Type B pancreatic cell (in vitro differentiated cells): ENCODE data around the gene SPC24. TPM values are rescaled to one million over a fixed set of nuclear protein-coding genes. Genes with fewer than 3 reads are reported as not detected.
A peak's percentile ranks its signal among the peaks of the same experiment; 100 is the strongest.

Experiments
- DNase-seq: peaks from one replicate; pipeline ENCODE4 v3.0.0; 2021; ENCODE audit warnings: mixed read lengths; ENCODE audit not compliant: unreplicated experiment; ENCODE audit errors: extremely low spot score
- H3K27ac Mint-ChIP-seq: 2 replicates; pipeline ENCODE4 v1.8.0; 2021; ENCODE audit warnings: mild to moderate bottlenecking, mixed read lengths
- H3K27me3 Mint-ChIP-seq: 2 replicates; pipeline ENCODE4 v1.8.0; 2021; ENCODE audit warnings: mixed read lengths
- H3K36me3 Mint-ChIP-seq: 2 replicates; pipeline ENCODE4 v1.8.0; 2021; ENCODE audit warnings: mixed read lengths
- H3K4me1 Mint-ChIP-seq: one replicate; pipeline ENCODE4 v1.8.0; 2021; ENCODE audit warnings: mixed read lengths; ENCODE audit not compliant: unreplicated experiment
- H3K4me3 Mint-ChIP-seq: 2 replicates; pipeline ENCODE4 v1.8.0; 2021; ENCODE audit warnings: mild to moderate bottlenecking, mixed read lengths
- H3K9me3 Mint-ChIP-seq: 2 replicates; pipeline ENCODE4 v1.8.0; 2021; ENCODE audit warnings: mixed read lengths
- total RNA-seq: library from RNA; stranded (reverse); gene quantifications from 2 replicates; pipeline ENCODE4 v1.2.1, GENCODE V29; 2021; ENCODE audit warnings: low replicate concordance
- TF ChIP-seq, protein P1 (sequence below): fragments of 200-600 bp; sonication (generic); conservative IDR thresholded peaks from 2 replicates; pipeline ENCODE4 v1.5.0; 2021; ENCODE audit warnings: antibody characterized with exemption, mild to moderate bottlenecking

SPC24 gene
- total RNA-seq, 1 donor from 2014 or later, result 43.2 TPM

DNA sequence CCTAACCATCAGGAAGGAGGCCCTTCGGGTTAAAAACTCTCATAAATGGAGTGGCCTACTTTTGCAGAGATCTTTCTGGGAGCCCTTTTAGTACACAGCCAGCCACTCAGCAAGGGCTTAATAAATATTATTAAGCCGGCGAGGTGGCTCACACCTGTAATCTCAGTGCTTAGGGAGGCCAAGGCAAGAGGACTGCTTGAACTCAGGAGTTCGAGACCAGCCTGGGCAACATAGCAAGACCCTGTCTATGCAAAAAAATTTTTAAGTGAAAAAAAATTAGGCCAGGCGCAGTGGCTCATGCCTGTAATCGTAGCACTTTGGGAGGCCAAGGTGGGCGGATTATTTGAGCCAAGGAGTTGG lies 42.6 kb upstream of the SPC24 start:
- H3K27me3 Mint-ChIP-seq, result no peaks in the 10 kb centered on the region
- H3K27ac Mint-ChIP-seq, result peak overlapping the region; percentile 72
- H3K36me3 Mint-ChIP-seq, result peaks cover 3% of the 10 kb centered on the region
- H3K9me3 Mint-ChIP-seq, result no peaks in the 10 kb centered on the region
- peak overlapping the region; percentile 87 for H3K4me3 Mint-ChIP-seq
- DNase-seq, result no peak
- TF ChIP-seq, protein P1, sequence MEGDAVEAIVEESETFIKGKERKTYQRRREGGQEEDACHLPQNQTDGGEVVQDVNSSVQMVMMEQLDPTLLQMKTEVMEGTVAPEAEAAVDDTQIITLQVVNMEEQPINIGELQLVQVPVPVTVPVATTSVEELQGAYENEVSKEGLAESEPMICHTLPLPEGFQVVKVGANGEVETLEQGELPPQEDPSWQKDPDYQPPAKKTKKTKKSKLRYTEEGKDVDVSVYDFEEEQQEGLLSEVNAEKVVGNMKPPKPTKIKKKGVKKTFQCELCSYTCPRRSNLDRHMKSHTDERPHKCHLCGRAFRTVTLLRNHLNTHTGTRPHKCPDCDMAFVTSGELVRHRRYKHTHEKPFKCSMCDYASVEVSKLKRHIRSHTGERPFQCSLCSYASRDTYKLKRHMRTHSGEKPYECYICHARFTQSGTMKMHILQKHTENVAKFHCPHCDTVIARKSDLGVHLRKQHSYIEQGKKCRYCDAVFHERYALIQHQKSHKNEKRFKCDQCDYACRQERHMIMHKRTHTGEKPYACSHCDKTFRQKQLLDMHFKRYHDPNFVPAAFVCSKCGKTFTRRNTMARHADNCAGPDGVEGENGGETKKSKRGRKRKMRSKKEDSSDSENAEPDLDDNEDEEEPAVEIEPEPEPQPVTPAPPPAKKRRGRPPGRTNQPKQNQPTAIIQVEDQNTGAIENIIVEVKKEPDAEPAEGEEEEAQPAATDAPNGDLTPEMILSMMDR, result no peak
- peaks cover 5% of the 10 kb centered on the region for H3K4me1 Mint-ChIP-seq

DNA sequence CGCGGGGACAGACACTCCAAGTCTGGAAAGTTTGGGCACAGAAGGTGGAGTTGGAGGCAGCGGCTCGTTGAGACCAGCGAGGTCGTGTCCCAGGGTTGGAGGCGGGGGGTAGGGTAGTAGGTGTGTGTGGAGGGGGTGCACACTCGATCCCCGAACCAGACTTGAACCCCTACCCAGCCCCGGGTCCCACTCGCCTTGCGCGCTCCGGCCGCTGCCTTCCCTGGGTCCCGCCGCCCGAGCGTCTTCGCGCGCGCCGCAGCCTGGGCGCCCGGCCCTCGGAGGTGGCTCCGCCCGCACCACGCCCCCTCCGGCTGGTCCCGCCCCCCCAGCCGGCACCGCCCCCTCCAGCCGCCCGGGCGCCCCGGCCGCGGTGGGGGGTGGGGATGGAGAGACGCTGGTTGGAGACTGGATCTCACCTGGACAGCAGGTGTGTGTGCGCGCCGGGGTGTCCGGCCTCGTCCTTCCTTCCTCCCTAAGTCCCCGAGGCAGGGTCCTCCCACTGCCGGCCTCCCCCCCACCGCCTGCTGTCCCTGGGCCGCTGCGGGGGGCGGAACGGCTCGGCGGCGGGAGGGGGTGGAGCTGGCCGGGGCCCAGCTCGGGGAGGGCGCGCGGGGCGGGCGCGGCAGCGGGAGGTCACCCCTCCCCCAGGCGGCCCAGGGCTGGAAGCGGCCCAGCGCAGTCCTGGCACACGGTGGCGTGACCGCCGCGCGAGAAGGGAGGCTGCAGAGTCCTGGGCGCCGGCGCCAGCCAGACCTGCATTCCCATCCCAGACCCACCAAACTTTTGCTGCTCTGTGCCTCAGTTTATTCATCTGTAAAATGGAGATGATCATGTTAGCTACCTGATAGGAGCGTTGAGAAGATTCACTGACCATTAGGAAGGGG lies 42.0 kb upstream of the SPC24 start, which contains the start of gene KANK2:
KANK2 (minus strand) TSS at position 255 of the 884 bp plus-strand sequence. CDS start 3,034 bp downstream, outside the sequence.
- peak within 1 kb of the TSS; percentile 87 for H3K4me3 Mint-ChIP-seq

DNA sequence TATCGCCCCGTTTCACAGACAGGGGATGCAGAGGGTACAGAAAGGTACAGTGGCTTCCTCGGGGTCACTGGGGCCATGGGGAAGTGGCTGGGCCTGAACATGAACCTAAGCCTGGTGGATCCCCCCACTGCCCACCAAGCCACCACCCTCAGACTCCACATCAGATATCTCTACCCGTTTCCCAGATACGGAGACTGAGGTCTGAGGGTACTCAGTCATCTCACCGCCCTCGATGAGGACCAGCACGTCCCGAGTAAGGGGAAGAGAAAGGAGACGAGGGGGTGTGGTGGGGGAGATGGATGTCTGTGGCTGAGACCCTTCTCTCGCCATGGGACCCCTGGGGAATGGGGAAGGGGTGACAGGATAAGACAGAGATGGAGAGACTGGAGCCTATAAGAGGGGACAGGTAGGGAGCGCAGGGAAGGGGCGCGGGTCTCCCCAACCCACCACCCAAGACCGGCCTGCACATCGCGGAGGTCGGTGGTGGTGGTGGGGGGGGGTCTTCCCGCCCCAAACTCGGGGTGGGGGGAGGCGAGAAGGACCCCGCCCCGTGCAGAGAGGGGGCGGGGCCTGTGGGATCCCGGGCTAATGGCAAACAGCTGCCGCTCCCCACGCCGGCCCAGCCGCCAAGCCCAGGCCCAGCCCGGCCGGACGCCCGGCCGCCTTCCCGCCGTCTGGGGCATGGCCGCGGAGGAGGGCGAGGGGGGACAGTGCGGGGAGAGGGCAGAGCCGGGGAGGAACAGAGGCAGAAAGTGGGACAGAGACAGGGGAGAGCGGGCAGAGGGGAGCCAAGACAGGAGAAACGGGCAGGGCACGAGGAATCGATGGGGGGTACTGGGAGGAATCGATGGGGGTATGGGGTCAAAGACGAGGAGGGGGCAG lies 41.1 kb upstream of the SPC24 start:
- no peak for DNase-seq
- TF ChIP-seq, protein P1, result no peak
- no peaks in the 10 kb centered on the region for H3K27me3 Mint-ChIP-seq
- H3K4me3 Mint-ChIP-seq, result peak overlapping the region; percentile 85
- H3K36me3 Mint-ChIP-seq, result peaks cover 3% of the 10 kb centered on the region
- no peak overlapping the region for H3K27ac Mint-ChIP-seq
- H3K4me1 Mint-ChIP-seq, result peaks cover 5% of the 10 kb centered on the region
- H3K9me3 Mint-ChIP-seq, result no peaks in the 10 kb centered on the region

More for the DNA sequence above, 42.0 kb upstream of the SPC24 start, which contains the start of gene KANK2:
- Mint-ChIP-seq H3K36me3 (peaks cover 3% of the 10 kb centered on the region), H3K27ac (peak within 1 kb of the TSS; percentile 72), H3K9me3 (no peaks in the 10 kb centered on the region), H3K27me3 (no peaks in the 10 kb centered on the region), H3K4me1 (peaks cover 5% of the 10 kb centered on the region)
- DNase-seq, result peak; percentile 92
- TF ChIP-seq, protein P1, result peak; percentile 34

DNA sequence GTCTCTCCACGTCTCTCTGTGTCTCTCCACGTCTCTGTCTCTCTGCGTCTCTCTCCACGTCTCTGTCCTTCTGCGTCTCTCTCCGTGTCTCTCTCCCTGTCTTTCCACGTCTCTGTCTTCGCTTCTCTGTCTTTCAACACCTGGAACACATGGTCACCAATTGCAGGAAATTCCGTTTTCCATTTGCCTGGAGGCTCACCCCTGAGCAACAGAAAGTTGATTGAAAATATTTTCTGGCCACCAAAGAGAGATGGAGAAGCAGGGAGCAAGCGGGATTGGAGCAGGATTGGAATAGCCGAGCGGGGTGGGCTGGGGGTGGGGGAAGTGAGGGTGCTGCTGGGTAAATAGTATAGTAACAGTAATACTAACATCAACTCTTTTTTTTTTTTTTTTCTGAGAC lies 40.1 kb upstream of the SPC24 start:
- H3K4me1 Mint-ChIP-seq, result peaks cover 5% of the 10 kb centered on the region
- TF ChIP-seq, protein P1, result no peak
- no peak for DNase-seq
- H3K27me3 Mint-ChIP-seq, result no peaks in the 10 kb centered on the region
- H3K27ac Mint-ChIP-seq, result no peak overlapping the region
- no peaks in the 10 kb centered on the region for H3K9me3 Mint-ChIP-seq
- peak overlapping the region; percentile 84 for H3K4me3 Mint-ChIP-seq
- H3K36me3 Mint-ChIP-seq, result peaks cover 3% of the 10 kb centered on the region

DNA sequence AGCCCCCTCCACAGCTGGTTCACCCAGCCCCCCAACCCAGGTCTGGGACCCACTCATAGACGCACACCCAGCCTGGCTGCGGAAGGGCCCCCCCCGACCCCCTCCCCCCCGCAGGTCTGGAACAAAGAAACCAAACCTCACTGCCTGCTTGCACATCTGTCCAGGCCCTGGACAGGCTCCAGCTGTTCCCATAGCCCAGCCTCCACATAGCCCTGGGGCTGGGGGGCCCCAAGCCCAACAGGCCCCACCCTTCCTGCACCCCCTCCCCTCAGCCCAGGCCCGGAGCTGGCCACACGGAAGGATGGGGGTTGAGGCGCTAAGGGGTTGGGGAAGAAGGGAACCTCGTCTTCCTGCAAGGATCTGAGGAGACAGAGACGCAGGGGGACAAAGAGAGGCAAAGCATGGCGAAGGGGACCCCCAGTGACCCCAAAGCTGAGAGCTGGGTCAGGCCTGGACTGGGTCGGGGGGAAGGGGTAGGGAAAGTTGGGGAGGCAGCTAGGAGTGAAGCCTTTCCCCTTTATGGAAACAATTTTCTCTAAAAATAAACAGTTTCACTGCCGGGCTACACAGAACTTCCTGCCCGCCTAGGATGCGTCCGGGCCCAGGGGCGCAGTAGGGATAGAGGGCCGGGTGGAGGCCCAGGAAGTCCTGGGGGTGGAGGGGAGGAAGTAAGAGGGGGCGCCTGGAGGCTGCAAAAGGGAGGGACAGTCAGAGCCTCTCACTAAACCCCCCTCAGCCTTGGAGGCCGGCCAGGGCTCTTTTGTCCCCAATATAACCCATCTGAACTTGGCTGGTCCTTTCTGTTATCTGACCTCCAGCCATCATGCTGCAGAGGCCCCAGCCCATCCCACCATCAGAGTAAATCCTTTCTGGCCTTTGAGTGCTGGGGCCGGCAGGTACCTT lies 39.3 kb upstream of the SPC24 start:
- H3K27ac Mint-ChIP-seq, result no peak overlapping the region
- TF ChIP-seq, protein P1, result no peak
- peaks cover 3% of the 10 kb centered on the region for H3K36me3 Mint-ChIP-seq
- no peaks in the 10 kb centered on the region for H3K9me3 Mint-ChIP-seq
- peak overlapping the region; percentile 84 for H3K4me3 Mint-ChIP-seq
- H3K27me3 Mint-ChIP-seq, result no peaks in the 10 kb centered on the region
- DNase-seq, result no peak
- H3K4me1 Mint-ChIP-seq, result peaks cover 5% of the 10 kb centered on the region
